ENCODE measurements around the gene CASP9. TPM values are rescaled to one million over a fixed set of nuclear protein-coding genes. Genes with fewer than 3 reads are reported as not detected.
A peak's percentile ranks its signal among the peaks of the same experiment; 100 is the strongest.

The CASP9 gene
- total and polyA plus RNA-seq, 10 of the 15 experiments (the other 5 are each of a cell fraction or from before 2014, with no cell fraction given), result 2.7 to 14.6 (median 7.6) TPM

GRCh38 chr1:15513919-15514318 is 10.1 kb downstream of the CASP9 start:
- ChIA-PET SMC1A (ENCODE audit: uncharacterized antibody, unreplicated experiment) (interaction anchor here (0.7 kb wide), 1 partner anchor 191 kb away, joined by 4 read pairs; no protein-coding TSS in a partner anchor), POLR2A (no interaction called here), CTCF (interaction anchor here (1.5 to 2.5 kb wide), 2 partner anchors 12 to 14 kb away, joined by 4 to 8 read pairs; no protein-coding TSS in a partner anchor), RAD21 (ENCODE audit: unreplicated experiment) (no interaction called here)
- Histone ChIP-seq H3K4me2 (ENCODE audit: control insufficient read depth, insufficient read depth) (no peak overlapping the region), H3K27me3 (replicated peaks in 1 of 2; ENCODE audit: control insufficient read depth in 2 of 2, insufficient read depth in 2 of 2, low read length in 1 of 2) (no peaks in the 10 kb centered on the region), H3K27ac (ENCODE audit: control insufficient read depth, insufficient read depth) (no peak overlapping the region), H3K4me3 (no peak overlapping the region), H4K20me1 (ENCODE audit: control insufficient read depth, insufficient read depth) (no peaks in the 10 kb centered on the region), H3K9me3 (replicated peaks; ENCODE audit: control insufficient read depth, insufficient read depth, low read length) (no peaks in the 10 kb centered on the region), H2AFZ (ENCODE audit: control insufficient read depth, low read depth, low read length) (no peak overlapping the region), H3K79me2 (ENCODE audit: control insufficient read depth, insufficient read depth, low read length) (no peaks in the 10 kb centered on the region), H3K4me1 (ENCODE audit: control insufficient read depth, insufficient read depth, low read length) (peaks cover 9% of the 10 kb centered on the region), H3K36me3 (ENCODE audit: control insufficient read depth in 2 of 2, insufficient read depth in 2 of 2, low read length in 1 of 2) (no peaks in the 10 kb centered on the region; a peak in 1 of 4 replicates), H3K9ac (ENCODE audit: control insufficient read depth, insufficient read depth, low read length) (no peak overlapping the region)
- in situ Hi-C loops (cut with MboI) (no loop called here), intact Hi-C loops (cut with micrococcal nuclease; ENCODE audit: unreplicated experiment) (no loop called here)
- peak; percentile 50 for ATAC-seq
- DNase-seq (ENCODE audit: low read depth, low spot score), result no peak
- TF ChIP-seq MEF2B (IDR thresholded peaks at IDR 0.05; ENCODE audit: partially characterized antibody, poor library complexity, severe bottlenecking) (no peak), ZNF592 (IDR thresholded peaks at IDR 0.05) (no peak), KAT2A (conservative IDR thresholded peaks at IDR 0.05; ENCODE audit: control insufficient read depth, low read depth, low read length) (no peak), KDM1A (IDR thresholded peaks at IDR 0.05; ENCODE audit: borderline replicate concordance) (no peak), NFYB (IDR thresholded peaks at IDR 0.05; ENCODE audit: insufficient read depth, low read depth, low read length) (no peak), RFX5 (IDR thresholded peaks at IDR 0.05; ENCODE audit: low read depth, low read length) (no peak), CUX1 (IDR thresholded peaks at IDR 0.05; ENCODE audit: insufficient replicate concordance, low read depth, low read length) (no peak), ETV6 (conservative IDR thresholded peaks at IDR 0.05 in 1 of 2, IDR thresholded peaks at IDR 0.05 in 1 of 2; ENCODE audit: borderline replicate concordance in 1 of 2, low read depth in 1 of 2) (no peak), MTA3 (IDR thresholded peaks at IDR 0.05; ENCODE audit: borderline replicate concordance, low read length) (no peak)
- TF ChIP-seq, protein P1, sequence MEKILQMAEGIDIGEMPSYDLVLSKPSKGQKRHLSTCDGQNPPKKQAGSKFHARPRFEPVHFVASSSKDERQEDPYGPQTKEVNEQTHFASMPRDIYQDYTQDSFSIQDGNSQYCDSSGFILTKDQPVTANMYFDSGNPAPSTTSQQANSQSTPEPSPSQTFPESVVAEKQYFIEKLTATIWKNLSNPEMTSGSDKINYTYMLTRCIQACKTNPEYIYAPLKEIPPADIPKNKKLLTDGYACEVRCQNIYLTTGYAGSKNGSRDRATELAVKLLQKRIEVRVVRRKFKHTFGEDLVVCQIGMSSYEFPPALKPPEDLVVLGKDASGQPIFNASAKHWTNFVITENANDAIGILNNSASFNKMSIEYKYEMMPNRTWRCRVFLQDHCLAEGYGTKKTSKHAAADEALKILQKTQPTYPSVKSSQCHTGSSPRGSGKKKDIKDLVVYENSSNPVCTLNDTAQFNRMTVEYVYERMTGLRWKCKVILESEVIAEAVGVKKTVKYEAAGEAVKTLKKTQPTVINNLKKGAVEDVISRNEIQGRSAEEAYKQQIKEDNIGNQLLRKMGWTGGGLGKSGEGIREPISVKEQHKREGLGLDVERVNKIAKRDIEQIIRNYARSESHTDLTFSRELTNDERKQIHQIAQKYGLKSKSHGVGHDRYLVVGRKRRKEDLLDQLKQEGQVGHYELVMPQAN (conservative IDR thresholded peaks at IDR 0.05), result no peak
- WGBS (ENCODE audit: insufficient coverage, insufficient replicate concordance, low lambda C conversion rate, missing lambda C conversion rate), result 82% methylated on average over 3 of the region's 3 CpGs
- no peak for FAIRE-seq
- no TSS peak for BruUV-seq (replicated peaks)

Data from GM12878 (cell line).